Fibroblast of skin of right quadriceps (primary cell): ENCODE measurements around the gene MAP3K6.

Source experiments
- DNase-seq: peaks from one replicate; pipeline ENCODE4 v3.0.0-alpha.2; 2013

Gene MAP3K6

GRCh38 chr1:27372808-27373690, 6.3 kb upstream of the MAP3K6 start:
- DNase-seq: no peak

GRCh38 chr1:27372022-27372807, 5.5 kb upstream of the MAP3K6 start:
- DNase-seq: no peak

- no peak for DNase-seq
Measured at GRCh38 chr1:27368869-27369582, 2.3 kb upstream of the MAP3K6 start.

- no peak for DNase-seq
Measured at GRCh38 chr1:27367160-27367650, 444 bp upstream of the MAP3K6 start.

- peak; percentile 82 for DNase-seq
Measured at GRCh38 chr1:27366113-27366410, 699 bp downstream of the MAP3K6 start.

GRCh38 chr1:27365372-27366112, 1.2 kb downstream of the MAP3K6 start:
- peak; percentile 88 for DNase-seq

GRCh38 chr1:27364696-27365371, 1.9 kb downstream of the MAP3K6 start:
- DNase-seq: no peak

- no peak for DNase-seq
Measured at GRCh38 chr1:27363766-27364695, 2.7 kb downstream of the MAP3K6 start.

GRCh38 chr1:27361553-27361952, 5.2 kb downstream of the MAP3K6 start:
- no peak for DNase-seq

GRCh38 chr1:27361044-27361402, 5.7 kb downstream of the MAP3K6 start:
- DNase-seq: no peak

- DNase-seq: no peak
Measured at GRCh38 chr1:27360159-27361043, 6.4 kb downstream of the MAP3K6 start.

GRCh38 chr1:27359822-27360158, 7.0 kb downstream of the MAP3K6 start:
- DNase-seq: no peak

GRCh38 chr1:27358928-27359313, 7.8 kb downstream of the MAP3K6 start:
- DNase-seq: no peak

- no peak for DNase-seq
Measured at GRCh38 chr1:27358038-27358927, 8.5 kb downstream of the MAP3K6 start.

- peak; percentile 52 for DNase-seq
Measured at GRCh38 chr1:27357281-27358037, 9.3 kb downstream of the MAP3K6 start.

- no peak for DNase-seq
Measured at GRCh38 chr1:27356619-27357280, 10.0 kb downstream of the MAP3K6 start.

GRCh38 chr1:27356277-27356618, 10.5 kb downstream of the MAP3K6 start:
- no peak for DNase-seq

GRCh38 chr1:27355683-27356082, 11.1 kb downstream of the MAP3K6 start:
- no peak for DNase-seq
